Measurements from ENCODE around the gene NCF2. TPM values are rescaled to one million over a fixed set of nuclear protein-coding genes. Genes with fewer than 3 reads are reported as not detected.

Gene NCF2
- total and polyA plus RNA-seq, 12 donors, result 1.8 to 29.7 (median 4.7) TPM

DNA sequence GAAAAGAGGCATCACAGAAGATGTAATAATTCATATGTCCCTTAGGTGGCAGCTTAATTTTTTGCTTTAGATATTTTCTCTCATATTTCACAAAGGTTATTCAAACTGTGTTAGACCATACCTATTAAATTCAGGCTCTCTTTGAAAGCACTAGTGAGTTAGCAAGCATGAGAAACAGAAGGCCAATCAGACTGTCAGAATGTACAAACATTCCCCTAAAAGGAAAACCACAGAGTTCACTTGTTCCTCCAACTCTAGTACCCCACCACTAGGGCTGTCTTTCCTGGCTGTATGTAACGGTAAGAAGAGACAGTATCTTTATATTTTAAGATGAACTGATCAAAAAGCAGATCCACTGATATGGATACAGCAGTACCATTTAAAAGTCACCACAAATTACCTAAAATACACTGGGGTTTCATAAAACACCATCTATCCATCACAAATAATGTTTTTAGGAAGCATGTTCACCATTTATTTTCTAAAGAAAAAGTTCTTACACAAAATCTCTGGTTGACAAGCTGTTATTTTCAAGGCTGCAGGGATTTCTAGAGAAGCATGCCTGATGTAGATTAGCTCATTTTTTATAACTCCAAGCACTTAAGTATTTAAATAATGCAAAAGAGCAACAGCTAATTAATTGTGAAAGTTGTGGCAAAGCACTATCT lies 43.6 kb upstream of the NCF2 start:
- WGBS, 2 donors, result 0 to 3% methylated on average over 1 of the region's 1 CpG
- ATAC-seq (no peak), DNase-seq (no peak)
- intact Hi-C loops (cut with DNase I), result loop anchor here in 4 of 10 donors (2.0 to 10.0 kb wide), 3 partner anchors 159 to 163 kb away; partner anchors contain the start of gene SMG7 (in 3 of the 4)
- H3K27ac ChIP-seq, result peak overlapping the region in 9 of 10 donors; percentile 92 to 98 (median 94)
- H3K27me3 ChIP-seq, result no peaks in the 10 kb centered on the region
- peak overlapping the region; percentile 67 to 92 (median 86) for H3K4me3 ChIP-seq
- no peaks in the 10 kb centered on the region for H3K9me3 ChIP-seq
- TF ChIP-seq, protein P1, sequence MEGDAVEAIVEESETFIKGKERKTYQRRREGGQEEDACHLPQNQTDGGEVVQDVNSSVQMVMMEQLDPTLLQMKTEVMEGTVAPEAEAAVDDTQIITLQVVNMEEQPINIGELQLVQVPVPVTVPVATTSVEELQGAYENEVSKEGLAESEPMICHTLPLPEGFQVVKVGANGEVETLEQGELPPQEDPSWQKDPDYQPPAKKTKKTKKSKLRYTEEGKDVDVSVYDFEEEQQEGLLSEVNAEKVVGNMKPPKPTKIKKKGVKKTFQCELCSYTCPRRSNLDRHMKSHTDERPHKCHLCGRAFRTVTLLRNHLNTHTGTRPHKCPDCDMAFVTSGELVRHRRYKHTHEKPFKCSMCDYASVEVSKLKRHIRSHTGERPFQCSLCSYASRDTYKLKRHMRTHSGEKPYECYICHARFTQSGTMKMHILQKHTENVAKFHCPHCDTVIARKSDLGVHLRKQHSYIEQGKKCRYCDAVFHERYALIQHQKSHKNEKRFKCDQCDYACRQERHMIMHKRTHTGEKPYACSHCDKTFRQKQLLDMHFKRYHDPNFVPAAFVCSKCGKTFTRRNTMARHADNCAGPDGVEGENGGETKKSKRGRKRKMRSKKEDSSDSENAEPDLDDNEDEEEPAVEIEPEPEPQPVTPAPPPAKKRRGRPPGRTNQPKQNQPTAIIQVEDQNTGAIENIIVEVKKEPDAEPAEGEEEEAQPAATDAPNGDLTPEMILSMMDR (IDR thresholded peaks at IDR 0.05), result peak in 8 of 9 donors; percentile 6 to 60 (median 51)
- peaks cover 0 to 42% (median 15%) of the 10 kb centered on the region in 9 donors for H3K36me3 ChIP-seq
- H3K4me1 ChIP-seq, result peaks cover 3 to 67% (median 60%) of the 10 kb centered on the region in 9 donors

DNA sequence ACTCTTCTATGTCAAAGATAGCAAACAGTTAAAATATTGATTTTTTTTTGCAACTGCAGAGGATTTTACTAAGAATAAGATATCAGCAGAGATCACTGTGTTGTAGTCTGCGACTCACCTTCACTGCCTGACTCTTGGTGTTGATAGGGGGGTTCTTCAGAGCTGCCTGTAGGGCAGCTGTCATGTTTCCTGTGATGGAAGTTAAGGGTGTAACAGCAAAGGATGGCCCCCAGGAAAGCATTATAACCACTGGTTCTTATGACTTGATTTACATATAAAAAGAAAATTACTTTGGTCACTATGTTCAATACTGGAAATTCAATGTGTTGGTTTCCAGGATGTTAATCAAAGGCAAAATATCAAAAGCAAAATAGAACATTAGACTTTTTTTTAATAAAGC lies 42.7 kb upstream of the NCF2 start:
- WGBS, 2 donors, result 21 to 27% methylated on average over 1 of the region's 1 CpG
- intact Hi-C loops (cut with DNase I), result loop anchor here in 3 of 10 donors (5.0 to 10.0 kb wide), 2 partner anchors 158 to 161 kb away; partner anchors contain the start of gene SMG7 (in 3 of the 3)
- Histone ChIP-seq H3K36me3 (peaks cover 0 to 51% (median 23%) of the 10 kb centered on the region in 9 donors), H3K9me3 (no peaks in the 10 kb centered on the region), H3K27me3 (no peaks in the 10 kb centered on the region), H3K4me1 (peaks cover 3 to 73% (median 60%) of the 10 kb centered on the region in 9 donors), H3K4me3 (peak overlapping the region in 9 of 10 donors; percentile 67 to 87 (median 85)), H3K27ac (peak overlapping the region in 7 of 10 donors; percentile 2 to 98 (median 94))
- DNase-seq (no peak), ATAC-seq (no peak)
- TF ChIP-seq, protein P1 (IDR thresholded peaks at IDR 0.05), result no peak

DNA sequence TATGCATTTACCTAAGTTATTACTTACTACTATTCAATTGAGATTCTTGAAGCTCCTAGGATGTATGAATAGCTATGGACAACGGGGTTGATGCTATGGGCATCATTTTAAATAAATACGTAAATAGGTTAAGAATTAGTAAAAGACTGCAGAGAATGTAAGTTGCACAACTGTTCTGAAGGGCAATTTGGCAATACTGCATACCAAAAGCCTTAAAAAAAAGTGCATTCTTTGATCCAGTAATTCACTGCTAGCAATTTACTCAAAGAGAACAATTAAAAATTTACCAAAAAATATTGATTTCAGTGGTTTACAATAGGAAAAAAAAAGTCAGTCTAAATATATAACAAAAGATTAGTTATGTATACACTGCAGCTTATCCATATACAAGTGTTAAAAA lies 41.9 kb upstream of the NCF2 start:
- Histone ChIP-seq H3K4me3 (peak overlapping the region in 7 of 10 donors; percentile 71 to 87 (median 86)), H3K36me3 (peaks cover 0 to 59% (median 28%) of the 10 kb centered on the region in 9 donors), H3K27me3 (no peaks in the 10 kb centered on the region), H3K27ac (peak overlapping the region in 6 of 10 donors; percentile 2 to 98 (median 94)), H3K9me3 (no peaks in the 10 kb centered on the region), H3K4me1 (peaks cover 3 to 79% (median 58%) of the 10 kb centered on the region in 9 donors)
- ATAC-seq (no peak), DNase-seq (no peak)
- TF ChIP-seq, protein P1 (IDR thresholded peaks at IDR 0.05), result no peak
- intact Hi-C loops (cut with DNase I), result loop anchor here in 3 of 10 donors (5.0 to 10.0 kb wide), 2 partner anchors 157 to 160 kb away; partner anchors contain the start of gene SMG7 (in 3 of the 3)
- WGBS, 2 donors, result 49 to 51% methylated on average over 2 of the region's 2 CpGs

DNA sequence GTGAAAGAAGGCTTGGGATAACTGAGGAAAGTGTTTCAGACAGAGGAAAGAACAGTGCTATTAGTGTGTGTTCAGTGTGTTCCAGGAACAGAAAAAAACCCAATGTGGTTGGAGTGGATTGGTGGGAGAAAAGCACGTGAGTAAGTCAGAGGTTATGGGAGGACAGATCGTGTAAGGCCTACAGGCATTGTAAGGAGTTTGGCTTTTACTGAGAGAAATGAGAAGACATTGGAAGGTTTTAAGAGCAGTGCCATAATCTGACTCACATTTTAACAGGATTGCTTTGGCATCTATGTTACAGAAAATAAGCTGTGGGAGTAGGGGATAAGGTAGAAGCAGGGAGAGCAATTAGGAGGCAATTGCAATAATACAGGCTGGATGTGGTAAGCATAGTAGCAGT lies 40.5 kb upstream of the NCF2 start:
- Histone ChIP-seq H3K36me3 (peaks cover 0 to 73% (median 30%) of the 10 kb centered on the region in 9 donors), H3K27ac (peak overlapping the region in 5 of 10 donors; percentile 7 to 97 (median 19)), H3K4me1 (peaks cover 3 to 85% (median 61%) of the 10 kb centered on the region in 9 donors), H3K9me3 (no peaks in the 10 kb centered on the region), H3K4me3 (no peak overlapping the region), H3K27me3 (no peaks in the 10 kb centered on the region)
- intact Hi-C loops (cut with DNase I), result loop anchor here in 3 of 10 donors (5.0 to 10.0 kb wide), 2 partner anchors 156 to 158 kb away; partner anchors contain the start of gene SMG7 (in 3 of the 3)
- TF ChIP-seq, protein P1 (IDR thresholded peaks at IDR 0.05), result no peak
- 28 to 33% methylated on average over 2 of the region's 2 CpGs for WGBS, 2 donors
- ATAC-seq (peak in 2 of 8 donors; percentile 20 to 23), DNase-seq (no peak)
